Progenitor cell of endocrine pancreas (in vitro differentiated cells): ENCODE measurements around the gene RTN4. TPM values are rescaled to one million over a fixed set of nuclear protein-coding genes. Genes with fewer than 3 reads are reported as not detected.
"Not testable (repeated sequence)": the region's sequence is repeated elsewhere in the genome, so short reads cannot be mapped to it uniquely, and the experiment has no call there.

Experiments
- DNase-seq: peaks from one replicate; pipeline ENCODE4 v3.0.0; 2021; ENCODE audit warnings: low spot score; ENCODE audit not compliant: unreplicated experiment
- H3K27ac Mint-ChIP-seq: 2 replicates; pipeline ENCODE4 v1.8.0; 2021; ENCODE audit warnings: mild to moderate bottlenecking, moderate library complexity, mixed read lengths
- H3K27me3 Mint-ChIP-seq: 2 replicates; pipeline ENCODE4 v1.8.0; 2021; ENCODE audit warnings: mixed read lengths
- H3K36me3 Mint-ChIP-seq: 2 replicates; pipeline ENCODE4 v1.8.0; 2022; ENCODE audit warnings: mixed read lengths; ENCODE audit not compliant: insufficient read depth
- H3K4me1 Mint-ChIP-seq: 2 replicates; pipeline ENCODE4 v1.8.0; 2021; ENCODE audit warnings: low read depth, mixed read lengths
- H3K4me3 Mint-ChIP-seq: 2 replicates; pipeline ENCODE4 v1.8.0; 2021; ENCODE audit warnings: low read depth, mild to moderate bottlenecking, moderate library complexity, mixed read lengths
- H3K9me3 Mint-ChIP-seq: 2 replicates; pipeline ENCODE4 v1.8.0; 2021; ENCODE audit warnings: low read depth, mixed read lengths
- total RNA-seq: library from RNA; stranded (reverse); gene quantifications from 2 replicates; pipeline ENCODE4 v1.2.1, GENCODE V29; 2021
- TF ChIP-seq, protein P1 (sequence below): fragments of 200-600 bp; sonication (generic); IDR thresholded peaks from one replicate; pipeline ENCODE4 v1.5.0; 2021; ENCODE audit warnings: antibody characterized with exemption, mild to moderate bottlenecking; ENCODE audit not compliant: unreplicated experiment

The RTN4 gene
- total RNA-seq, 1 donor from 2014 or later: 246 TPM

DNA sequence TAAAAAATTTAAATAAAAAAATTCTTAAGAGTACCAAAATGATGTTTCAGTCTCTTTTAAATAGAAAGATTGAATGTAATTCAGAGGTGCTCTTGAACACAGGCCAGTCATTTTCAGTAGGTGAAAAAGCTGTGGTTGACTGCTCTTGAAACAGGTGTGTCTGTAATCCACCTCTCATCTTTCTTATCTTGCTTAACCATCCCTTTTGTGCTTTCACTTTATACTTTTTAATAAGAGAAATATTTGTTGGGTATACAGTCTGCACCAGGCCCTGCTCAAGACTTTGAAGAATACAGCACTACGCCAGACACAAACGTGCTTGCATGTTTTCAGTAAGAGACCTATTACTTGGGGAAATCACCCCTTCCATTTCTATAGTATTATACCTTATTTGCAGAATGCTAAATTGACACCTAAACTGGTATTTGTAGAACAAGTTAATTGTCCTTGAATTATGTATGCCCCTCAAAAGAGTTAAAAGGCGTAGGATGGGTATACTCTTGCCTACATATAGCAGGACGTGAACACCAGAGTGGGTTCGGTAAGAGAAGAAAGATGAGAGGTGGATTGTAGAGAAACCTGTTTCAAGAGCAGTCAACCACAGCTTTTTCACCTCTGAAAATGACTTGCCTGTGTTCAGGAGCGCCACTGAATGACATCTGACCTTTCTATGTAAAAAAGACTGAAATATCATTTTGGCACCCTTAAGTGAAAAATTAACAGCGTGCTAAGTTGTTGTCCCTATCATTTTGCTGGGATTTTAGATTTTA lies 4.0 kb upstream of the RTN4 start:
- no peak overlapping the region for H3K4me3 Mint-ChIP-seq
- H3K9me3 Mint-ChIP-seq: no peaks in the 10 kb centered on the region
- H3K27ac Mint-ChIP-seq: no peak overlapping the region
- TF ChIP-seq, protein P1, sequence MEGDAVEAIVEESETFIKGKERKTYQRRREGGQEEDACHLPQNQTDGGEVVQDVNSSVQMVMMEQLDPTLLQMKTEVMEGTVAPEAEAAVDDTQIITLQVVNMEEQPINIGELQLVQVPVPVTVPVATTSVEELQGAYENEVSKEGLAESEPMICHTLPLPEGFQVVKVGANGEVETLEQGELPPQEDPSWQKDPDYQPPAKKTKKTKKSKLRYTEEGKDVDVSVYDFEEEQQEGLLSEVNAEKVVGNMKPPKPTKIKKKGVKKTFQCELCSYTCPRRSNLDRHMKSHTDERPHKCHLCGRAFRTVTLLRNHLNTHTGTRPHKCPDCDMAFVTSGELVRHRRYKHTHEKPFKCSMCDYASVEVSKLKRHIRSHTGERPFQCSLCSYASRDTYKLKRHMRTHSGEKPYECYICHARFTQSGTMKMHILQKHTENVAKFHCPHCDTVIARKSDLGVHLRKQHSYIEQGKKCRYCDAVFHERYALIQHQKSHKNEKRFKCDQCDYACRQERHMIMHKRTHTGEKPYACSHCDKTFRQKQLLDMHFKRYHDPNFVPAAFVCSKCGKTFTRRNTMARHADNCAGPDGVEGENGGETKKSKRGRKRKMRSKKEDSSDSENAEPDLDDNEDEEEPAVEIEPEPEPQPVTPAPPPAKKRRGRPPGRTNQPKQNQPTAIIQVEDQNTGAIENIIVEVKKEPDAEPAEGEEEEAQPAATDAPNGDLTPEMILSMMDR: no peak
- peaks cover 13% of the 10 kb centered on the region for H3K4me1 Mint-ChIP-seq
- no peaks in the 10 kb centered on the region for H3K36me3 Mint-ChIP-seq
- H3K27me3 Mint-ChIP-seq: no peaks in the 10 kb centered on the region
- DNase-seq: no peak

DNA sequence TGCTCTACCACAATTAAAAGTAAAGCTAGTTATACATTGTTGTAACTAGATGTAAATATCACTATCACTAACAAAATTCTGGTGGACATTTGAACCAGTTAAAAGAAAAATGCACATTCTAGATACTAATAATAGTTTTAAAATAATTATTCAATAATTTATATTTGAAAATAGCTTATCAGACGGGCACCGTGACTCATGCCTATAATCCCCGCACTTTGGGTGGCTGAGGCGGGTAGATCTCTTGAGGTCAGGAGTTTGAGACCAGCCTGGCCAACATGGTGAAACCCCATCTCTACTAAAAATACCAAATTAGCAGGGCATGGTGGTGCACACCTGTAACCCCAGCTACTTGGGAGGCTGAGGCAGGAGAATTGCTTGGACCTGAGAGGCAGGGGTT lies 3.0 kb upstream of the RTN4 start:
- H3K27ac Mint-ChIP-seq, H3K27me3 Mint-ChIP-seq, H3K36me3 Mint-ChIP-seq, H3K4me3 Mint-ChIP-seq, DNase-seq, H3K9me3 Mint-ChIP-seq: not testable (repeated sequence)
- H3K4me1 Mint-ChIP-seq: peaks cover 16% of the 10 kb centered on the region

DNA sequence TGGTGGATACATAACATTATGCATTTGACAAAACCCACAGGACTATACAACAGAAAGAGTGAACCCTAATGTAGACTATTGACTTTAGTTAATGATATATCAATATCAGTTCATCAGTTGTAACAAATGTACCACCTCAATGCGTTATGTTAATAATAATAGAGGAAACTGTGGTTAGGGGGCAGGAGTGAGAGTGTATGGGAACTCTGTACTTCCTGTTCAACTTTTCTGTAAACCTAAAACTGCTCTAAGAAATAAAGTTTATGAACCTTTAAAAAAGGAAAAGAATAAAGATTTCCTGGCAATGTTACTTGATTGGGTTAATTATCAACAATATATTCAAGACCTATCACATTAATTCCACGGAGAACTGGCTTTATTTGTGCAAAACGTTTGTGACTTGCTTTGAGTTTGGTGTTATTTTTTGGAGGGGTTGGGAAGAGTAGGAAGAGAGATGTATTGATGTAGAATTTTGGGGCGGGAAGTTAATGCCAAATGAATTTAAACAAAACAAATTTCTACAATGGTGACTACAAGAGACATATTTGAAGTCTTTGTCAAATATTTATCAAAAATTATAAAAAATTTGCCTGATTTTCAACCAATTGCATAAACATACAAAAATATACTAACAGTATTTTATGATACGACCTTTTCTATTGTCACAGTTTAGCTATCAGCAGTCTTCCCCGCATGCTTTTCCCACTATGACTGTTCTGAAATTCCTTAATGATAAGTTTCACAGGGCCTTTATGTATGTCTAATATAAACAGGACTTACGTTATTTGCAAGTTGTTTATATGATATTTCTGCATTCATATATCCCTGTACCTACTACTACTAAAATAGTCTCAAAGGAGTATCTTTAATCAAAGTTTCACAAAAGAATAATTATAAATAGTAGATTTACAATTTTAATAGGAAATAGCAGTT lies 2.1 kb upstream of the RTN4 start:
- H3K4me1 Mint-ChIP-seq: peaks cover 23% of the 10 kb centered on the region
- no peak overlapping the region for H3K4me3 Mint-ChIP-seq
- H3K9me3 Mint-ChIP-seq: no peaks in the 10 kb centered on the region
- peak overlapping the region; percentile 22 for H3K27ac Mint-ChIP-seq
- TF ChIP-seq, protein P1: no peak
- H3K27me3 Mint-ChIP-seq: no peaks in the 10 kb centered on the region
- DNase-seq: no peak
- H3K36me3 Mint-ChIP-seq: no peaks in the 10 kb centered on the region

DNA sequence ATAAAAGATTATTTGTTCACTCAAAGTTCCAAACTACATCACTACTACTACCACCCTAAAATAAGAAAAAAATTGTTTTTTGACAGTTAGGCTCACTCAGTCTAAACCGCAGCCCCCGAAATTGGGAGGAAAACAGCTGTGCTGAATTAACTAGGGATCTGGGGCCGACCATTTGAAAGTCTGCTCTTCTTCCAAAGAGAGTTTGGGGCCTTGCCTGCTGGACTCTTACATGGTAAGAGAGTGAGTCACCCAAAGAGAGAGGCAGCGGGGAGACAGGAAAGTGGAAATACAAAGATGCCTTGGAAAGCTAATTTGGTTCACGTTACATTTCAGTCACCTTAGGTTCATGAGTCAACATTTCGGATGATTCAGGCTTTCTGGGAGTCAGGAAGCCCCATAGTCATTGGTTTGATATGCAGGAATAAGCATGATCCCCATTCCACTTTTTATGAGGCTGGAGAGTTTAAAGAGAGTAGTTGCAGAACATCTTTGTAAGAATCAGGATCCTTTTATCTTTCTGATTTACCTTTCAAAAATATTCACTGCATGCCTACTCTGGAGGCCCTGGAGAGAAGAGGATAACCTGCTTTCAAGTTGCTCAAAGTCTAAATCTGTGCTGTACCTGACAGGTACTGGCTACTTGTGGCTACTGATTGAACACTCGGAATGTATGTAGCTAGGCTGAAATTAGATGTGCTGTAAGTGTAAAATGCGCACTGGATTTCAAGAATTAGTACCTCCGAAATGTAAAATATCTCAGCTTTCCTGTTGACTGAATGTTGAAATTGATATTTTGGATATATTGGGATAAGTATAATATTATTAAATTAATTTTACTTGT lies 995 bp upstream of the RTN4 start:
- Mint-ChIP-seq H3K9me3 (no peaks in the 10 kb centered on the region), H3K4me3 (peak overlapping the region; percentile 99), H3K4me1 (peaks cover 34% of the 10 kb centered on the region), H3K36me3 (no peaks in the 10 kb centered on the region), H3K27ac (peak overlapping the region; percentile 98), H3K27me3 (no peaks in the 10 kb centered on the region)
- no peak for DNase-seq
- TF ChIP-seq, protein P1: no peak

DNA sequence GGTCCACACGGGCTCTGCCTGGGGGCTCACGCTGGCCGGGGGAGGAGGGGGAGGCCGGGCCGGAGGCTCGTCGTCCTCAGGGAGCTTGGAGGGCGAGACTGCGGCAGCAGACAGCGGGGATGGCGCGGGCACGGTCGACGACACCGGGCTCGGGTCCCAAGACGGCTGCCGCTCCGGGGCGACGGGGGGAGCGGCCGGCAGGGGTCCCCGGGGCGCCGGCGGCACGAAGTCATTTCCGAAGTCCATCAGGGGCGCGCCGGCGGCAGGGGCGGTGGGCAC lies 491 bp downstream of the RTN4 start:
- no peak for DNase-seq
- Mint-ChIP-seq H3K36me3 (no peaks in the 10 kb centered on the region), H3K27me3 (no peaks in the 10 kb centered on the region), H3K4me3 (peak overlapping the region; percentile 99), H3K9me3 (no peaks in the 10 kb centered on the region), H3K27ac (no peak overlapping the region), H3K4me1 (peaks cover 44% of the 10 kb centered on the region)
- TF ChIP-seq, protein P1: no peak
